Endothelial cell of umbilical vein (primary cell): ENCODE measurements around the gene LRFN3.

Experiments
- CTCF ChIP-seq, 2 donors: IDR thresholded peaks; 1 replicate in 1 of 2; 2 replicates in 1 of 2; pipeline ENCODE4 v1.5.1; 2011; ENCODE audit warnings: low read length in 2 of 2, mild to moderate bottlenecking in 2 of 2, moderate library complexity in 2 of 2, control low read depth in 1 of 2, inconsistent platforms in 1 of 2, low read depth in 1 of 2; ENCODE audit not compliant: insufficient read depth in 1 of 2; ENCODE audit errors: extremely low read depth in 1 of 2
- GATA2 ChIP-seq: IDR thresholded peaks from 2 replicates; pipeline ENCODE4 v1.7.0; 2011; ENCODE audit warnings: low read depth, mild to moderate bottlenecking, moderate library complexity, mixed read lengths, low read length; ENCODE audit not compliant: insufficient read length, insufficient read depth

- TF ChIP-seq CTCF (IDR thresholded peaks at IDR 0.05; ENCODE audit: extremely low read depth in 1 of 2, insufficient read depth in 1 of 2, low read depth in 1 of 2, low read length in 2 of 2) (peak; percentile 4 to 25), GATA2 (no peak)
These were observed 23.1 kb downstream of the LRFN3 start for GRCh38 chr19:35959040-35959967.
